OCI-LY7 (cell line): ENCODE data around the gene LMX1B.

Experiments used
- CTCF ChIP-seq: fragments of 200-600 bp; sonication (generic); conservative IDR thresholded peaks from 2 replicates; pipeline ENCODE4 v1.5.1; 2014; ENCODE audit warnings: mild to moderate bottlenecking, antibody characterized with exemption, low read length, moderate library complexity, mixed read lengths
- EZH2phosphoT487 ChIP-seq: fragments of 200-600 bp; sonication (generic); IDR thresholded peaks from 2 replicates; pipeline ENCODE4 v1.6.1; 2018; ENCODE audit warnings: low read depth, borderline replicate concordance, mild to moderate bottlenecking, mixed run types, antibody characterized with exemption, low read length, moderate library complexity, mixed read lengths

DNA sequence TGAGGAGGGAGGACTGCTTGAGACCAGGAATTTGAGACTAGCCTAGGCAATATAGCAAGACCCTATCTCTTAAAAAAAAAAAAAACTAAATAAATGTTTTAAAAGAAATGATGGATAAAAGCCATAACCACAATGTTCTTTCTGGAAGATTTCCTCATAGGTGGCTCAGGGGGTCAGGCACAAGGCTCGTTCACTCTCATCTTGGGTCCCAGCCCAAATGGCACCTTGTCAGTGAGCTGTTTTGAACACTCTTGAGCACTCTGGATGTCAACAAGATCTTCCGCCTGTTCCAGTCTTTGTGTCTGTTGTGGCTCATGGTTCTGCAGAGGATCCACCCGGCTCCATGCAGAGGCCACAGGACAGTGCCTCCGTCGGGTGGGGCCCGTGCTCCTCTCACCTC, 35.7 kb upstream of the LMX1B start:
- TF ChIP-seq CTCF (no peak), EZH2phosphoT487 (no peak)
